Measurements from ENCODE around the gene AKAP7. TPM values are rescaled to one million over a fixed set of nuclear protein-coding genes. Genes with fewer than 3 reads are reported as not detected.

AKAP7 gene
- total and polyA plus RNA-seq, 4 donors: 4.2 to 25.0 (median 8.6) TPM

- Histone ChIP-seq H3K4me3 (no peak overlapping the region), H3K36me3 (ENCODE audit: control insufficient read depth in 4 of 4, insufficient read depth in 4 of 4, low read length in 4 of 4) (no peaks in the 10 kb centered on the region), H3K27ac (ENCODE audit: low read depth in 1 of 2, low read length in 1 of 2) (no peak overlapping the region), H3K9me3 (ENCODE audit: control insufficient read depth in 4 of 4, insufficient read depth in 3 of 4, low read length in 3 of 4) (no peaks in the 10 kb centered on the region), H3K27me3 (ENCODE audit: control insufficient read depth in 3 of 3, insufficient read depth in 3 of 3, low read length in 2 of 3) (no peaks in the 10 kb centered on the region), H3K9ac (ENCODE audit: insufficient read depth in 1 of 2, low read length in 2 of 2) (no peak overlapping the region), H3K4me1 (ENCODE audit: control insufficient read depth in 5 of 5, insufficient read depth in 5 of 5, low read length in 5 of 5) (no peaks in the 10 kb centered on the region)
- DNase-seq (no peak), ATAC-seq (ENCODE audit: insufficient read depth, low FRiP score) (no peak)
- whole genome bisulfite sequencing, 2 donors: 69 to 83% methylated on average over 1 of the region's 1 CpG
- TF ChIP-seq CTCF (IDR thresholded peaks at IDR 0.05; ENCODE audit: control extremely low read depth, extremely low read depth): no peak
Measured at GRCh38 chr6:131122516-131122915, 12.8 kb upstream of the AKAP7 start.

DNA sequence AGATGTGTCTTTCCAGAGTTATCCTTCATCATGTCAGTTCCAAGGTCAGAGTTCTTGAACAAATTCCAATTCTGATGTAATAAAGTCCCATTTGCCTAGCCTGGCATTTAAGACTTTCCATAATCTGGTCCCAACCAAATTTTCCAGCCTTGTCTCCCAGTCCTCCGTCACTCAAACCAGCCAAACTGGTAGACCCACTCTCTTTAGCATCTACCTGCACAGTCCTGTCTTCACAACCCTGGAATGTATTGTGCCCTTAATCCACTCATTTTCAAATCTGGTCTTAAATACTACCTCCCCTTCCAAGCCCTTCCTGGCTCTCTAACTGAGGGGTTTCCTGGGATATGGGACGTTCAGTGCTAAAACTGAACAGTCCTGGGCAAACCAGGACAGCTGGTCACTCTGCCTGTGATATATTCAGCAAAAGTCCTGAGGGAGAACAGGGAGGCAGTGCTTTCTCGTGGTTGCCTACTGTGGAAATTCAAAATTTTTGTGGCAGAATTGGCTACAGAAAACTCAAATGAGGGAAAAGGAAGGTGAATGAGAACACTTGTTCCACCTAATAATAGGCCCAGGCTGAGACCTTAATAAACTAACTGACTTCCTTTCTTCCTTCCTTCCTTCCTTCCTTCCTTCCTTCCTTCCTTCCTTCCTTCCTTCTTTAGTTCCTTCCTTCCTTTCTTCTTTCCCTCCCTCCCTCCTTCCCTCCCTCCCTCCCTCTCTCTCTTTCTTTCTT is 10.8 kb upstream of the AKAP7 start:
- WGBS, 2 donors: 61 to 87% methylated on average over 3 of the region's 3 CpGs
- H3K27ac ChIP-seq (ENCODE audit: low read depth in 1 of 2, low read length in 1 of 2): no peak overlapping the region
- DNase-seq: no peak

DNA sequence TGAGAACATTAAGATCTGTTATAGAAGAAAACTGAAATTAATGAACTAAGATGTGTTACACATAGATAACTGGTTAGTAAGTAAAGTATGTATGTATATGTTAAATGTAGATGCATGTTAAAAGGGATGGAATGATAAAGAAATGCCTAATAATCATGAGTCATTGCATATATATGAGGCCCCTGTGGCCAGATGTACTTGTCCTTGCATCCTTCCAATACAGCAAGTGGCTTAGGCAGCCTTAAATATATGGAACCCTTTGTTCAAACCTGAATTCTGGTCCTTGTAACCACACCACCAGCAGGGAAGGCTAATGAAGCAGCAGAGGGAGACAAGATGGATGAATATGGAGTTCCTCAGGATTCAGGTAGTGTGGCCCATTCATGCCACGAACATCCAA is 9.8 kb upstream of the AKAP7 start:
- Histone ChIP-seq H3K4me1 (ENCODE audit: control insufficient read depth in 5 of 5, insufficient read depth in 5 of 5, low read length in 5 of 5) (no peaks in the 10 kb centered on the region), H3K36me3 (ENCODE audit: control insufficient read depth in 4 of 4, insufficient read depth in 4 of 4, low read length in 4 of 4) (no peaks in the 10 kb centered on the region), H3K9ac (ENCODE audit: insufficient read depth in 1 of 2, low read length in 2 of 2) (no peak overlapping the region), H3K9me3 (ENCODE audit: control insufficient read depth in 4 of 4, insufficient read depth in 3 of 4, low read length in 3 of 4) (no peaks in the 10 kb centered on the region), H3K4me3 (no peak overlapping the region), H3K27ac (ENCODE audit: low read depth in 1 of 2, low read length in 1 of 2) (no peak overlapping the region), H3K27me3 (ENCODE audit: control insufficient read depth in 3 of 3, insufficient read depth in 3 of 3, low read length in 2 of 3) (no peaks in the 10 kb centered on the region)
- TF ChIP-seq CTCF (IDR thresholded peaks at IDR 0.05; ENCODE audit: control extremely low read depth, extremely low read depth): no peak
- 93 to 94% methylated on average over 1 of the region's 1 CpG for WGBS, 2 donors
- ATAC-seq (ENCODE audit: insufficient read depth, low FRiP score) (no peak), DNase-seq (no peak)

More for the DNA sequence above, 10.8 kb upstream of the AKAP7 start:
- Histone ChIP-seq H3K4me1 (ENCODE audit: control insufficient read depth in 5 of 5, insufficient read depth in 5 of 5, low read length in 5 of 5) (no peaks in the 10 kb centered on the region), H3K27me3 (ENCODE audit: control insufficient read depth in 3 of 3, insufficient read depth in 3 of 3, low read length in 2 of 3) (no peaks in the 10 kb centered on the region), H3K9me3 (ENCODE audit: control insufficient read depth in 4 of 4, insufficient read depth in 3 of 4, low read length in 3 of 4) (no peaks in the 10 kb centered on the region), H3K4me3 (no peak overlapping the region), H3K36me3 (ENCODE audit: control insufficient read depth in 4 of 4, insufficient read depth in 4 of 4, low read length in 4 of 4) (no peaks in the 10 kb centered on the region), H3K9ac (ENCODE audit: insufficient read depth in 1 of 2, low read length in 2 of 2) (no peak overlapping the region)
- no peak for ATAC-seq (ENCODE audit: insufficient read depth, low FRiP score)
- TF ChIP-seq CTCF (IDR thresholded peaks at IDR 0.05; ENCODE audit: control extremely low read depth, extremely low read depth): no peak

All from lung (tissue), 12 donors.